ENCODE results near the gene NME9.

NME9 gene

DNA sequence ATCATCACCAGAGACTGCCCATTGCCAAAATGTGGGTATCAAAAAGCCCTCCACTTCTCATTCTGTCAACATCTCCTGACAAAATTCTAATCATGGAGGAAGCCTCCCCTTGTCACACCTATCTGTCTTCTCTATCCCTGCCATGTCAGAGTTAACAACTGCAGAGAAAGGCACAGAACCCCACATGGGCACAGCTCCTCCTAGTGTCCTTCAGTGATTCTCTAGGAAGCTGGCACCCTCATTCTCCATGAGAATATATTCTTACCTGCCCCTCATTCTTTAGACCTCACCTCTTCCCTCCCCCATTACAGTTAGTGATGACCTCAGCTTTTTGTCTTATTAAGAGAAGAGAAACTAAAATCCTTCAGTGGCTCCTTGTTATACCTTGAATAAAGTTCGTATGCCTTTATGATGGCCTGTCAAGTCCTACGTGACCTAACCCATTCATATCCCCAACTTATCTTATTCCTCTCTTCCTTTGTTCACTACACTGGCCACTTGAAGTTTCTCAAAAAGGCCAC is 44.6 kb downstream of the NME9 start:
- Histone ChIP-seq H3K4me3 (ENCODE audit: low read depth, low read length) (no peak overlapping the region), H3K27ac (ENCODE audit: extremely low read depth, low read depth, low read length) (no peak overlapping the region), H3K4me1 (ENCODE audit: control insufficient read depth, insufficient read depth, low read length) (no peaks in the 10 kb centered on the region), H3K9me3 (ENCODE audit: control insufficient read depth, insufficient read depth, low read depth, low read length) (no peaks in the 10 kb centered on the region), H3K36me3 (ENCODE audit: control insufficient read depth in 2 of 2, insufficient read depth in 1 of 2, low read length in 2 of 2) (peaks cover 0 to 51% of the 10 kb centered on the region in 2 experiments; a peak in 2 of 3 replicates)
- CTCF ChIA-PET = no interaction called here
- POLR2A ChIA-PET = interaction anchor here (0.5 kb wide), 1 partner anchor 97 kb away, joined by 3 read pairs; the partner anchor contains the start of gene ARMC8
- TF ChIP-seq ZNF785 (tag by site-specific recombination; IDR thresholded peaks at IDR 0.05) (no peak), ZNF354C (tag by site-specific recombination; IDR thresholded peaks at IDR 0.05; ENCODE audit: borderline replicate concordance, low read depth) (no peak), MYNN (tag by site-specific recombination; IDR thresholded peaks at IDR 0.05; ENCODE audit: borderline replicate concordance) (no peak), ZNF610 (tag by site-specific recombination; IDR thresholded peaks at IDR 0.05; ENCODE audit: borderline replicate concordance) (no peak), PRDM1 (tag by site-specific recombination; IDR thresholded peaks at IDR 0.05) (no peak), ZNF302 (tag by site-specific recombination; IDR thresholded peaks at IDR 0.05; ENCODE audit: low read depth) (no peak)
- TF ChIP-seq, protein P1, sequence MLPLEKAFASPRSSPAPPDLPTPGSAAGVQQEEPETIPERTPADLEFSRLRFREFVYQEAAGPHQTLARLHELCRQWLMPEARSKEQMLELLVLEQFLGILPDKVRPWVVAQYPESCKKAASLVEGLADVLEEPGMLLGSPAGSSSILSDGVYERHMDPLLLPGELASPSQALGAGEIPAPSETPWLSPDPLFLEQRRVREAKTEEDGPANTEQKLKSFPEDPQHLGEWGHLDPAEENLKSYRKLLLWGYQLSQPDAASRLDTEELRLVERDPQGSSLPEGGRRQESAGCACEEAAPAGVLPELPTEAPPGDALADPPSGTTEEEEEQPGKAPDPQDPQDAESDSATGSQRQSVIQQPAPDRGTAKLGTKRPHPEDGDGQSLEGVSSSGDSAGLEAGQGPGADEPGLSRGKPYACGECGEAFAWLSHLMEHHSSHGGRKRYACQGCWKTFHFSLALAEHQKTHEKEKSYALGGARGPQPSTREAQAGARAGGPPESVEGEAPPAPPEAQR (tag by site-specific recombination; IDR thresholded peaks at IDR 0.05) = no peak

DNA sequence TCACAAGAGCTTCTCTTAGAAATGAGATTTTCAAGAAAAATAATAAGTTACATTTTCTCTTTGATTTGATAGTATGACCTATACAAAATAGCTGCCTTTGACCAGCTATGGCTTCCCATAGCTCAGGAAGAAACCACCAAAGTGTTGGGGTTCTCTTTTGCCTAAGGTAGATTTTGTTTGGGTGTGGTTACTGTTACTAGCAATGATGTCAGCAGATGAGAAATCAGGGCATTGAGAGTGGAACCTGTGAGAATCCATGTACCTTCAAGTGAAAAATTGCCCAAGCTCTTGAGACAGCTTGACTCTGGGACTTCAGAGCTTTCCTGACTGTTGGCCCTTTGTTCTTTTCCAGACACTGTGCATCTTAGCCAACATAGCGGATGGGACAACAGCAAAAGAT is 45.6 kb downstream of the NME9 start:
- Histone ChIP-seq H3K4me3 (ENCODE audit: low read depth, low read length) (no peak overlapping the region), H3K36me3 (ENCODE audit: control insufficient read depth in 2 of 2, insufficient read depth in 1 of 2, low read length in 2 of 2) (peaks cover 0 to 42% of the 10 kb centered on the region in 2 experiments; a peak in 2 of 3 replicates), H3K27ac (ENCODE audit: extremely low read depth, low read depth, low read length) (no peak overlapping the region), H3K9me3 (ENCODE audit: control insufficient read depth, insufficient read depth, low read depth, low read length) (no peaks in the 10 kb centered on the region), H3K4me1 (ENCODE audit: control insufficient read depth, insufficient read depth, low read length) (no peaks in the 10 kb centered on the region)
- ChIA-PET POLR2A (no interaction called here), CTCF (no interaction called here)
- TF ChIP-seq ZNF366 (tag by site-specific recombination; conservative IDR thresholded peaks at IDR 0.05) (no peak), ZNF112 (tag by site-specific recombination; IDR thresholded peaks at IDR 0.05) (no peak), BCL11A (tag by site-specific recombination; IDR thresholded peaks at IDR 0.05; ENCODE audit: low read depth) (no peak), ZSCAN23 (tag by site-specific recombination; IDR thresholded peaks at IDR 0.05) (no peak), ZBTB8A (tag by site-specific recombination; IDR thresholded peaks at IDR 0.05) (no peak), ZNF155 (tag by site-specific recombination; IDR thresholded peaks at IDR 0.05) (no peak), ZNF404 (tag by site-specific recombination; IDR thresholded peaks at IDR 0.05) (no peak), ZNF549 (tag by site-specific recombination; IDR thresholded peaks at IDR 0.05) (no peak)
- TF ChIP-seq, protein P2, sequence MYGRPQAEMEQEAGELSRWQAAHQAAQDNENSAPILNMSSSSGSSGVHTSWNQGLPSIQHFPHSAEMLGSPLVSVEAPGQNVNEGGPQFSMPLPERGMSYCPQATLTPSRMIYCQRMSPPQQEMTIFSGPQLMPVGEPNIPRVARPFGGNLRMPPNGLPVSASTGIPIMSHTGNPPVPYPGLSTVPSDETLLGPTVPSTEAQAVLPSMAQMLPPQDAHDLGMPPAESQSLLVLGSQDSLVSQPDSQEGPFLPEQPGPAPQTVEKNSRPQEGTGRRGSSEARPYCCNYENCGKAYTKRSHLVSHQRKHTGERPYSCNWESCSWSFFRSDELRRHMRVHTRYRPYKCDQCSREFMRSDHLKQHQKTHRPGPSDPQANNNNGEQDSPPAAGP (tag by site-specific recombination; IDR thresholded peaks at IDR 0.05) = no peak
- TF ChIP-seq, protein P3, sequence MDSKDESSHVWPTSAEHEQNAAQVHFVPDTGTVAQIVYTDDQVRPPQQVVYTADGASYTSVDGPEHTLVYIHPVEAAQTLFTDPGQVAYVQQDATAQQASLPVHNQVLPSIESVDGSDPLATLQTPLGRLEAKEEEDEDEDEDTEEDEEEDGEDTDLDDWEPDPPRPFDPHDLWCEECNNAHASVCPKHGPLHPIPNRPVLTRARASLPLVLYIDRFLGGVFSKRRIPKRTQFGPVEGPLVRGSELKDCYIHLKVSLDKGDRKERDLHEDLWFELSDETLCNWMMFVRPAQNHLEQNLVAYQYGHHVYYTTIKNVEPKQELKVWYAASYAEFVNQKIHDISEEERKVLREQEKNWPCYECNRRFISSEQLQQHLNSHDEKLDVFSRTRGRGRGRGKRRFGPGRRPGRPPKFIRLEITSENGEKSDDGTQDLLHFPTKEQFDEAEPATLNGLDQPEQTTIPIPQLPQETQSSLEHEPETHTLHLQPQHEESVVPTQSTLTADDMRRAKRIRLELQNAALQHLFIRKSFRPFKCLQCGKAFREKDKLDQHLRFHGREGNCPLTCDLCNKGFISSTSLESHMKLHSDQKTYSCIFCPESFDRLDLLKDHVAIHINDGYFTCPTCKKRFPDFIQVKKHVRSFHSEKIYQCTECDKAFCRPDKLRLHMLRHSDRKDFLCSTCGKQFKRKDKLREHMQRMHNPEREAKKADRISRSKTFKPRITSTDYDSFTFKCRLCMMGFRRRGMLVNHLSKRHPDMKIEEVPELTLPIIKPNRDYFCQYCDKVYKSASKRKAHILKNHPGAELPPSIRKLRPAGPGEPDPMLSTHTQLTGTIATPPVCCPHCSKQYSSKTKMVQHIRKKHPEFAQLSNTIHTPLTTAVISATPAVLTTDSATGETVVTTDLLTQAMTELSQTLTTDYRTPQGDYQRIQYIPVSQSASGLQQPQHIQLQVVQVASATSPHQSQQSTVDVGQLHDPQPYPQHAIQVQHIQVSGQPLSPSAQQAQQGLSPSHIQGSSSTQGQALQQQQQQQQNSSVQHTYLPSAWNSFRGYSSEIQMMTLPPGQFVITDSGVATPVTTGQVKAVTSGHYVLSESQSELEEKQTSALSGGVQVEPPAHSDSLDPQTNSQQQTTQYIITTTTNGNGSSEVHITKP (tag by site-specific recombination; IDR thresholded peaks at IDR 0.05) = no peak
